BJ (cell line): ENCODE results near the gene ABTB1. TPM values are rescaled to one million over a fixed set of nuclear protein-coding genes. Genes with fewer than 3 reads are reported as not detected.

Source experiments
- CTCF ChIA-PET: fragments of 350-600 bp; formaldehyde crosslinking; extraction: SDS; loops from one replicate; lab custom pipeline; 2021; ENCODE audit warnings: antibody characterized with exemption, inconsistent platforms; lab: Yijun Ruan, JAX
- POLR2A ChIA-PET: fragments of 300-600 bp; sonication (Branson Sonifier 250); formaldehyde crosslinking; extraction: SDS; loops from one replicate; lab custom pipeline; 2021; ENCODE audit warnings: antibody characterized with exemption; lab: Charles Lee
- DNase-seq: peaks from one replicate; pipeline ENCODE4 v3.0.0-alpha.2; 2011; ENCODE audit warnings: low read depth
- H3K27me3 ChIP-seq: 2 replicates; pipeline ENCODE4 v1.6.0; 2011; ENCODE audit warnings: low read length; ENCODE audit not compliant: control insufficient read depth, insufficient read depth
- H3K36me3 ChIP-seq: 2 replicates; pipeline ENCODE4 v1.5.1; 2011; ENCODE audit warnings: low read length; ENCODE audit not compliant: control insufficient read depth, insufficient read depth
- H3K4me3 ChIP-seq: 2 replicates; pipeline ENCODE4 v1.5.1; 2011; ENCODE audit warnings: low read depth, mild to moderate bottlenecking, control low read depth, low read length
- CTCF ChIP-seq: IDR thresholded peaks from 2 replicates; pipeline ENCODE4 v1.5.1; 2011; ENCODE audit warnings: low read depth, mild to moderate bottlenecking, control low read depth, inconsistent platforms, low read length, moderate library complexity; ENCODE audit not compliant: insufficient read depth
- polyA plus RNA-seq: library from polyadenylated mRNA; depleted of rRNA; stranded (reverse); fragments of >200 nt; gene quantifications from 2 replicates; pipeline ENCODE4 v1.2.3, GENCODE V29; 2011

ABTB1 gene
- polyA plus RNA-seq, 1 experiment = 46.5 TPM

GRCh38 chr3:127720161-127720823, 47.5 kb downstream of the ABTB1 start:
- Histone ChIP-seq H3K36me3 (peaks cover 11% of the 10 kb centered on the region), H3K27me3 (no peaks in the 10 kb centered on the region; the same call in 1 of the 2 replicates), H3K4me3 (no peak overlapping the region)
- ChIA-PET CTCF (no interaction called here), POLR2A (no interaction called here)
- DNase-seq = no peak
- no peak for TF ChIP-seq CTCF

- Histone ChIP-seq H3K27me3 (no peaks in the 10 kb centered on the region; the same call in 1 of the 2 replicates), H3K4me3 (no peak overlapping the region), H3K36me3 (peaks cover 9% of the 10 kb centered on the region)
- TF ChIP-seq CTCF = no peak
- no peak for DNase-seq
- CTCF ChIA-PET = no interaction called here
- POLR2A ChIA-PET = no interaction called here
Observed at GRCh38 chr3:127720985-127721935, 48.5 kb downstream of the ABTB1 start.

GRCh38 chr3:127722091-127722784, 49.5 kb downstream of the ABTB1 start:
- TF ChIP-seq CTCF = no peak
- no peak overlapping the region for H3K4me3 ChIP-seq
- POLR2A ChIA-PET = no interaction called here
- peaks cover 9% of the 10 kb centered on the region for H3K36me3 ChIP-seq
- no peak for DNase-seq
- CTCF ChIA-PET = no interaction called here
- no peaks in the 10 kb centered on the region; the same call in 1 of the 2 replicates for H3K27me3 ChIP-seq

- Histone ChIP-seq H3K27me3 (no peaks in the 10 kb centered on the region; the same call in 1 of the 2 replicates), H3K36me3 (peaks cover 9% of the 10 kb centered on the region), H3K4me3 (no peak overlapping the region)
- CTCF ChIA-PET = interaction anchor here (0.9 to 1.3 kb wide), 2 partner anchors 9 to 16 kb away, joined by 3 read pairs; no protein-coding TSS in a partner anchor
- POLR2A ChIA-PET = no interaction called here
- TF ChIP-seq CTCF = no peak
- DNase-seq = no peak
Observed at GRCh38 chr3:127723011-127723567, 50.3 kb downstream of the ABTB1 start.
